HG02973 (cell line): ENCODE results near the gene FAM20C.

ENCODE experiments used
- ATAC-seq: cut with Tn5 transposase; IDR thresholded peaks from one replicate; pipeline ENCODE4 v1.9.1; 2021; ENCODE audit warnings: moderate library complexity; ENCODE audit not compliant: unreplicated experiment

FAM20C gene

GRCh38 chr7:158771-159170 is 33.6 kb upstream of the FAM20C start:
- ATAC-seq = no peak

DNA sequence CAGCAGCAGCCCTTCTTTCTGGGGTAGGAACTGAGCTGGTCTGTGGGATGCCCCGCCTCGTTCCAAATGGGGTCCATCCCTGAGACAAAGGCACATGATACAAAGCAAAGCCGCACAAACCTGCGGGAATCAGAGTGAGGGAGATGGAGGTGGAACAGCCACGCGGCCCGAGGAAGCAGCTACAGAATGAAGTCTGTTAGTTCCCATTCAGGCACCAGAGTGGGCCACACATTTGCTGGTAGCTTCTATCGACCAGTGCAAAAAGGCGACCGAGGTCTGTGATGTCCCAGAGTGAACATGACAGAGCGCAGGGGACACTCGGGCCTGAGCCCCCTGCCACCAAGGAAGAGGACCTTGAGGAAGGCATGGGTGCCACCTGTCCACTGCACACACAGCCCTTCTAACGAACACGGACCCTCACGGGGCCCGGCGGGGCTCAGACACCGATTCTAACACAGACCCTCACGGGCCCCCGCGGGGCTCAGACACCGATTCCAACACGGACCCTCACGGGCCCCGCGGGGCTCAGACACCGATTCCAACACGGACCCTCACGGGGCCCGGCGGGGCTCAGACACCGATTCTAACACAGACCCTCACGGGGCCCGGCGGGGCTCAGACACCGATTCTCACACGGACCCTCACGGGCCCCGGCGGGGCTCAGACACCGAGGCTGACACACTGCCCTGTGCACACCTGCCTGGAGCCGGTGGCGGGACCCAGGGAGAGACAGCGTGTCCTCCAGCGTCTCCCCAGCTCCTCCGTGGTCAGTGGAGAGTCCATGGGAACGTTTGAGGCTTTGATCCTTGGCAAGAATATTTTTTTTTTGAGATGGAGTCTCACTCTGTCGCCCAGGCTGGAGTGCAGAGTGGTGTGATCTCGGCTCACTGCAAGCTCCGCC is 32.8 kb upstream of the FAM20C start:
- no peak for ATAC-seq

GRCh38 chr7:160958-161725 is 31.2 kb upstream of the FAM20C start:
- ATAC-seq = no peak

- no peak for ATAC-seq
Measured at GRCh38 chr7:162632-163297, 29.6 kb upstream of the FAM20C start.

GRCh38 chr7:163298-163695 is 29.1 kb upstream of the FAM20C start:
- ATAC-seq = no peak

DNA sequence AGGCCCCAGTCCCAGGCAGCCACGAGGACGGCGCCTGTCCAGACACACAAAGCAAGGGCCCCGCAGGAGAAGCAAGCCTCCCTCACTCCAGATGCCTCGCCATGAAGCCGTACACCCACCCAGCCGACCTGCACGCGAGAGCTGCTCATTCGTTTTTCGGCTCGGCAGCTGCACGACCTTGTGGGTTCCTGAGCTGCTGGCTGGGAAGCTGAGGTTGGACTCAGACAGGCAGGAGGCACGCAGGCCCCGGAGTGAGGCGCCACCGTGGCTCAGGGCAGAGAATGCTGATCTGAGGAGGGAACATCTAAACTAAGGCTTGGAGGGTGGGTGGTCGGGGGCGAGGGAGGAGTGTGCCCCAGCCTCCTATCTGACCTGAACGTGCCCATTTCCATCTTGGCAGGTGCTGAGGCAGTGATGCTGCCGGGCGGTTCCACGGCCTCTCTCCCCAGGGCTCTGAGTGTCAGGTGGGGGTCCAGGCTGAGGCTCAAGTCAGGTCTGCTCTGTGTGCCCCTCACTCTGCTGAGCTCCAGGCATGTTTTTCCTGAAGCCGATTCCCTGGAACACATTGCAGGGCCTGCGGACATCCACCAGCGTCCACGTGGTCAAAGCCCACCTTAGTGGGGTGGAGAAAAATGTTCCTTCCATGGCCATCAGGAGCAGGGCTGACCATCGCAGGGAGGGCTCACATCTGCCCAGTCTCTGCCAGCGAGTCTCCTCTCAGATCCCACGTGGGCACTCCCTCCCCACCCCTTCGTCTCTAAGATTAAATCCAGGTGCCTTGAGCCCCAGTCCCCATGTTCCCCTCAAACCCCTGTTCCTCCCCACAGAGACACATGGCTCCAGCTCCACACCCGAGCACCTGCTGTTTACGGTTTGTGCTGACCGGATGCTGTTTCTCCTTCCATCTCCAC is 28.1 kb upstream of the FAM20C start:
- no peak for ATAC-seq

DNA sequence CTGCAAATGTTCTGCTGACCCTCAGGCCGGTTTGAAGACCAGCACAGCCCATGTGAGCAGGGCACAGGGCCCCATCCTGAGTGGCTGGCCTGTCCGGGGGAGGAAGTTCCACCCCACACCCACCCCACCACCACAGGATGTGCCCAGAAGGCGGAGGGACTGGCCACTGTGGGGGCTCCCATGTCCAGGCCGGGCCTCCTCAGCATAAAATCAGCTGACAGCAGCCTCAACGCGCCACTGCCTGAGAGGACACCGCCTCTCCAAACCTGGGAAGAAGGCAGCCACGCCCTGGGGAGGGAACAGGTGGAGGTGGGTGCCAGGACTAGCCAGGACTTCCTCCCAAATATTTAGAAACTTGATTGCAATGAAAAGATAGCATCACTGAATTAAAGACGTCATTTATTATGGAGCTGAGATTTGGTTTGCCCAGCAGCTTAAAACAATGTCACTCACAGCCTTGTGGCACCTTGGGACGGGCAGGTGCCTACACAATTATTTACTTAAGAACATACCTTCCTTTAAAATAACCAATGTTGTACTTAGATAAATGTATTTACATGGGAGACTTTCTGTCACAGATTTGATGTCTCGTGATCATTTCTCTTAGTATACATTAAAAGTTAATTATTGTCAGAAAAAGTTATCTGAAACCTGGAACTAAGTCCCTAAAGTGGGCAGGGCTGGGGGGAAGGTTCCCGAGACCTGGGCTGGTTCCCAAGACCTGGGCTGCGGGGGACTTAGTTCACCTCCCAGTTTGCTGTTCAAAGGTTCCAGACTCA is 27.3 kb upstream of the FAM20C start:
- ATAC-seq = no peak

DNA sequence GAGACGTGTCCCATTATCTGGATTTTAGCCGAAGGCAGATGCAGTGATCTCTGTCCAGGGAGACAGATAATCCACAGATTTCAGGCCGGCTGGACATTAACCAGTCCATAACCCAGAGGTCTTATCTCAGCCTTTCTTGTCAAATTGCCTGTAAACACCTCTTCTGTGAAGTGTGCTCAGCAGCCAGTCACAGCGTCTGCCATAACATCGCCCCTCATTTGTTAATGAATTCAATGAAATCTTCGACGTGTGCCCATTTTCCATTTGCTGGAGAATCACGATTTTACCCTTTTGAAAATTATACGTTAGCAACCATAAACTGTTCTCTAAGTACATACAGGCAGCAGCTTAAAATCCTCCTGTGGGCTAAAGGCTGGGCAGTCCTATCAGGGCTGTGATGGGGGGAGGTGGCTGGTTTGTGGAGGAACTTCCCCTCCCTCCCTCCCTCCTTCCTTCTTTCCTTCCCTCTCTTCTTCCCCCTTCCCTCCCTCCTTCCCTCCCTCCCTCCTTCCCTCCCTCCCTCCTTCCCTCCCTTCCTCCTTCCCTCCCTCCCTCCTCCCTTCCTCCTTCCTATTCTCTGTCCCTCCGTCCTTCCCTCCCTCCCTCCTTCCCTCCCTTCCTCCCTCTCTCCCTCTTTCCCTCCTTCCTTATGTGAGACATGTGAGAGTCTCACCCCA is 26.6 kb upstream of the FAM20C start:
- no peak for ATAC-seq

- ATAC-seq = no peak
Measured at GRCh38 chr7:166338-167060, 25.9 kb upstream of the FAM20C start.

- no peak for ATAC-seq
Measured at GRCh38 chr7:167090-167855, 25.1 kb upstream of the FAM20C start.

DNA sequence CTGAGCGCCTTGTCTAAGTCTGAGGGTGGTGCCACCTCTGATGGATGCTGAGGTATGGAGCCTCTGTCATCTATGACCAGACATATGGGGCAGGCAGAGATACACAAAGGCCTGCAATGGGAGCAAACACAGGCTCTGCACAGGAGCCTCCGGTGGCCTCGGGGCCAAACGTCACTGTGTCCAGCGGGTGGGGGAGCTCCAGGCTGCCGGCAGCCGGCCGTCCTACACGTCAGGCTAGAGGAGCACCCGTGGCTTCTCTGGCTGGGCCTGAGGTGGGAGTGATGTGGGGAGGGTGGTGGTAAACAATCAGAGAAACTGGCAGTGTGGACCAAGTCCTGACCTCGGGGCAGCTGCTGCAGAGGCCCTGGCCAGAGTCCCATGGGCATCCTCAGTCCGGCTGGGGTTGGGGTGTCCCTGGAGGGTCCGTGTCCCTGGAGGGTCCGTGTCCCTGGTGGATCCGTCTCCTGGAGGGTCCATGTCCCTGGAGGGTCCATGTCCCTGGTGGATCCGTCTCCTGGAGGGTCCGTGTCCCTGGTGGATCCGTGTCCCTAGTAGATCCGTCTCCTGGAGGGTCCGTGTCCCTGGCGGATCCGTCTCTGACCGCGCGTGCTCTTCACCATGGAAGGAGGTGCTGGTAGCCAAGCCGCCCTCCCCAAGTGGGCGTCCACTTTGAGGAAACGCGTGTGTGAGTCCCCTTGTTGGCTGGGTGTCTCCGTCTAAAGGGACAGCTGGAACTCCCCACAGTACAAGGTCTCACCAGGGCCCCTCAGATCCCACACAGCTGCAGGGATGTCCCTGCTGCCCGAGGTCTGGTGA is 24.2 kb upstream of the FAM20C start:
- ATAC-seq = no peak

DNA sequence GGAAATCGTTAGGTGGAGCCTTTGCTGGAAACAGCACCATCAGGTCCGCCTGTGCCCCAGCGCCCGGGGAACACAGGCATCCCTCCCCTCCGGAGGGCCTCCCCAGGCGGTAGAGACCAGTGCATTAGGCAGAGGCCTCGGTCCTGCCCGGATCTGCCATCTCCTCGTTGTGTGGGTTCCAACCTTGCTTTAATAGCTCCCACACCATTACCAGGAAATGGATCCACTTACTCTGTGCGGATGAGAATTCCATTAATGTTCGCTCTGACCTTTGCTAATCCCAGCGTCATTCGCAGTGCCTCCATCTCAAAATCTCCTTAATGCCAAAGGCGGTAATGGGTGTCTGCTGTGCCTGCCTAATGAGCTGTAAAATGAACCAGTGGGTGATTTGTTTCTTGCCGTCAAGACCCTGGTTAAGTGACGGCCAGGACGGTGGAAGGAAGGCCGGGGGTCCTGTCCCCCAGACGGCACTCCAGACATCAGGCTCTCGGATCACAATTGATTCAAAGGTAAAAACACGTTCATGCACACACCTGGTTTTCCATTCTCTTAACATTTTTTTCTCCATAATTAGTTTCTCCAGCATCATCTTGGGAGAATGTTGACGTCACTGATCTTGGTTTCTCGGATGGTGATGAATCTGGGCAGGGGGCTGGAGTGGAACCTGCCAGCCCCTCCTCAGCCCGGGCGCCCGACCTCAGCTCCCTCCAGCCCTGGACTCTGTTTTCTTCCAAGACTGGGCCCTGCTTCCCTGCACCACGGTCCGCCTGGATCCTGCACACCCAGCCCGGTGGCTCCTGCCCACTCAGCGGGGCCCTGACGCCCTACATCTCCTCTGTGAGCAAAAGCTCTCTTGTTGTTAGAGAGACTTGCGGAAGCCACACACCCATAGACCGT is 22.8 kb upstream of the FAM20C start:
- ATAC-seq = no peak

- ATAC-seq = no peak
Measured at GRCh38 chr7:170551-171363, 21.6 kb upstream of the FAM20C start.

DNA sequence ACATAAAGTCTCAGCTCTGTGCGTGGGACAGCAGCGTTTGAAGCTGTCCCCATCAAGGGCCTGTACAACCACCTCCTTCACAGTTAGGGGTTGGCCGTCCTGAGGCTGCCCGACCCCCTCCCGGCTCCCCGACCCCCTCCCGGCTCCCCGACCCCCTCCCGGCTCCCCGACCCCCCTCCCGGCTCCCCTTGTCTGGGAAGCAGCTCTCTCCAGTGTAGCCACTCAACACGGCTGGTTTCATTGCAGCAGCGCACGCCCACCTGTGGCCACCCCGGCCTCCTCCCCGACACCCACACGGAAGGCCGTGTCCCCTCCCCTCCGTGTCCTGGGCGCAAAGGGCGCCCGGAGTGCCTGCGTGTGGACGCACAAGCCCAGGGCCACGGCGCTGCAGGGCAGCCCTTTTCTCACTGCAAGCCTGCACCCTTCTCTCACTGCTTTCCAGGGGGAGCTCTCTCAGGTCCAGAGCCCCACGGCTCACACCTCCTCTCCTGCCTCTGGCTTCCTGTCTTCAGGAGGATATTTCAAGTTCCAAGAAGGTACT is 20.9 kb upstream of the FAM20C start:
- no peak for ATAC-seq
